Pulmonary artery endothelial cell (primary cell): ENCODE measurements around the gene CCDC146. TPM values are rescaled to one million over a fixed set of nuclear protein-coding genes. Genes with fewer than 3 reads are reported as not detected.
"Not testable (repeated sequence)": the region's sequence is repeated elsewhere in the genome, so short reads cannot be mapped to it uniquely, and the experiment has no call there.

Experiments used
- DNase-seq: peaks from one replicate; pipeline ENCODE4 v3.0.0-alpha.2; 2011; ENCODE audit warnings: low read depth, low spot score
- total RNA-seq: library from RNA; depleted of rRNA; stranded (reverse); fragments of >200 nt; gene quantifications from 2 replicates; pipeline ENCODE4 v1.2.3, GENCODE V29; 2014

CCDC146 gene, protein sequence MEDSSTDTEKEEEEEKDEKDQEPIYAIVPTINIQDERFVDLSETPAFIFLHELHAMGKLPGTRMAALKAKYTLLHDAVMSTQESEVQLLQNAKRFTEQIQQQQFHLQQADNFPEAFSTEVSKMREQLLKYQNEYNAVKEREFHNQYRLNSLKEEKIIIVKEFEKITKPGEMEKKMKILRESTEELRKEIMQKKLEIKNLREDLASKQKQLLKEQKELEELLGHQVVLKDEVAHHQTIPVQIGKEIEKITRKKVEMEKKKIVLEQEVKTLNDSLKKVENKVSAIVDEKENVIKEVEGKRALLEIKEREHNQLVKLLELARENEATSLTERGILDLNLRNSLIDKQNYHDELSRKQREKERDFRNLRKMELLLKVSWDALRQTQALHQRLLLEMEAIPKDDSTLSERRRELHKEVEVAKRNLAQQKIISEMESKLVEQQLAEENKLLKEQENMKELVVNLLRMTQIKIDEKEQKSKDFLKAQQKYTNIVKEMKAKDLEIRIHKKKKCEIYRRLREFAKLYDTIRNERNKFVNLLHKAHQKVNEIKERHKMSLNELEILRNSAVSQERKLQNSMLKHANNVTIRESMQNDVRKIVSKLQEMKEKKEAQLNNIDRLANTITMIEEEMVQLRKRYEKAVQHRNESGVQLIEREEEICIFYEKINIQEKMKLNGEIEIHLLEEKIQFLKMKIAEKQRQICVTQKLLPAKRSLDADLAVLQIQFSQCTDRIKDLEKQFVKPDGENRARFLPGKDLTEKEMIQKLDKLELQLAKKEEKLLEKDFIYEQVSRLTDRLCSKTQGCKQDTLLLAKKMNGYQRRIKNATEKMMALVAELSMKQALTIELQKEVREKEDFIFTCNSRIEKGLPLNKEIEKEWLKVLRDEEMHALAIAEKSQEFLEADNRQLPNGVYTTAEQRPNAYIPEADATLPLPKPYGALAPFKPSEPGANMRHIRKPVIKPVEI
- total RNA-seq, result 0.53 and 0.86 TPM in 2 replicates

DNA sequence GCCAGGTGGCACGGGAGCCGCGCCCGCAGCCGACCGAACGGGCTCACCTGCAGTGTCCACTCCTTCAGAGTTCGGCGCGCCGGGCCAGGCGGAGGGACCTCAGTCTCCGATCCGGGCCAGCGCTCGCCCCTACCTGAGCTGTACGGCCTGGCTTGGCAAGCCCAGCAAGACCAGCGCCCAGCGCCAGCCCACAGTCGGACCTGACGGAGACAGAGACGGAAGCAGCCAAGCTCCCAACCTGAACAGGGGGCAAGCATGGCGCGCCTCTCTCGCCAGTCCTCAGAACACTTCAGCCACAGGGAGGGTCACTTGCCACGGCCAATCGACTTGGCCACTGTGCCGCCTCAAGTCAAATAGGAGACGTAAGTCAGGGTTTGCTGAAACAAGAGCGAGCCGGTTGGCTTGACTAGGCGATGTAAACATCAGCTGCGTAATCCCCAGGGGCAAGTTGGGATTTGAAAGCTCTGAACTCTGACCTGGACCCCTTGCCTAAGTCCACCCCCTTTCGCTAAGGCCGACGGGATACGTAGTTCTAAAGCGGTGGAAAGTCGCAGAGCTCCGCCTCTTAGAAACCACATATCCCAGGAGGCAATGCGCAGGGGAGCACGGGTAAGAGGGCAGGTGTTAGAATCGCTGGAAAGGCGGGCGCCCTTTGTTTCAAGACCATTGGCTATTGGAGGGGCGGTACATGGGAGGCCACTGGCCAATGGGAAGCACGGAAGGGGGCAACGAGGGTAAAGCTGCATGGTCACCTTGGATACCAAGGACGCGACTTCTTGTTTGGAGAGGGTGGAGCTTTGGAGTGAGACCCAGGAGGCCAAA is at the start of gene CCDC146:
Gene CCDC146 (plus strand): TSS at position 756 of the 822 bp plus-strand sequence. CDS start 45,054 bp downstream, outside the sequence.
- peak; percentile 97 for DNase-seq

GRCh38 chr7:77074786-77075396 is 47.5 kb upstream of the CCDC146 start:
- not testable (repeated sequence) for DNase-seq

DNA sequence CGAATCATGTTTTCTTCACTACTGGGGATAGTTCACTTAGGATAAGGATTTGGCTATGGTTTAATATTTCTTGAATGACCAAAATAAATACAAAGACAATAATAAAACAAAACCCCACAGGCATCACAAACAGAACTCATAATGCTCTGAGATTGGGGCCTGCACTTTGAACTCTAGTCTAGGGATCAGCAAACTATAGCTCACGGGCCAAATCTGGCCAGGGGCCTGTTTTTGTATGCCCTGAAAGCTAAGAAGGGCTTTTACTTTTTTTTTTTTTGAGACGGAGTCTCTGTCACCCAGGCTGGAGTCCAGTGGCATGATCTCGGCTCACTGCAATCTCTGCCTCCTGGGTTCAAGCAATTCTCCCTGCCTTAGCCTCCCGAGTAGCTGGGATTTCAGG is 45.4 kb upstream of the CCDC146 start:
- not testable (repeated sequence) for DNase-seq

- DNase-seq, result not testable (repeated sequence)
Observed at GRCh38 chr7:77079112-77079511, 43.3 kb upstream of the CCDC146 start.

- not testable (repeated sequence) for DNase-seq
Observed at GRCh38 chr7:77079624-77080023, 42.8 kb upstream of the CCDC146 start.

DNA sequence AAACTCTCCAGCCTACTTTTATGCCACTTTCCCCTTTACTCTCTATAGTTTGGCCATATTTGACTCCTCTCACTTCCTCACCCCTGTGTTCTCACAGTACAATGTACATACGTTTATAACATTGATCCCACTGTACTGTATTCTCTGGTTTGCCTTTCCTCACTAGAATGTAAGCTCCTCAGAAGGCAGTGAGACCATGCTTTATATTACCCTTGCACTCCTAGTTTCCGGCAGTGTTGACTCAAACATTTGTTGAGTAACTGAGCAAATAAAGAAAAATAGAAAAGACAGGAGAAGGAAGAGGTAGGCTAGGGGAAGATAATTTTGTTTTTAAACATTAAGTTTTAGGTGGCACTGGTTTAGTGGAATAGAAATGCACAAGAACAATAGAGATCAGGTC is 42.2 kb upstream of the CCDC146 start:
- DNase-seq, result not testable (repeated sequence)

DNA sequence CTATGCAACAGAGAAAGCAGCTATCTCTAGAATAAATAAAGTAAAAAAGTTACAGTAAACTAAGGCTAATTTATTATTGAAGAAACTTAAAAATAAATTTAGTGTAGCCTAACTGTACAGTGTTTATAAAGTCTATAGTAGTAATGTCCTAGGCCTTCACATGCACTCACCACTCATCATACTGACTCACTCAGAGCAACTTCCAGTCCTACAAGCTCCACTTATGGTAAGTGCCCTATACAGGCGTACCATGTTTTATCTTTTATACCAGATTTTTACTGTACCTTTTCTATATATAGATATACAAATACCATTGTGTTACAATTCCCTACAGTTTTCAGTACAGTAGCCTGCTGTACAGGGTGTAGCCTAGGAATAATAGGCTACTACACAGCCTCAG is 40.2 kb upstream of the CCDC146 start:
- DNase-seq, result not testable (repeated sequence)

GRCh38 chr7:77092301-77092700 is 30.1 kb upstream of the CCDC146 start:
- DNase-seq, result not testable (repeated sequence)

- DNase-seq, result not testable (repeated sequence)
Observed at GRCh38 chr7:77100501-77100900, 21.9 kb upstream of the CCDC146 start.

DNA sequence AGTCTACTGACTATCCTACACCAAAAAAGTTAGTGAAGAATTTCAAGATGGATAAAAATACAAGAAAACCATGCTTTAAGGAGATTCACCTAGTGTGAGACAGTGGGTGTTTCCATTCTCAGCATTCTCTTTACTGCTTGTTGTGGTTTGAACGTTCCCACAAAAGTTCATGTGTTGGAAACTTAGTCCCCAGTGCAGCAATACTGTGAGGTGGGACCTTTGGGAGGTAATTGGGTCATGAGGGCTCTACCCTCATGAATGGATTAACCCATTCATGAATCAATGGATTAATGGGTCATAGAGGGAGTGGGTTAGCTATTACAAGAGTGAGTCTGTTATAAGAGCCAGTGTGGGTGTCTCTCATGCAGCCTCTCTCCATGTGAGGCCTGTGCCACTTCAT is 21.2 kb upstream of the CCDC146 start:
- not testable (repeated sequence) for DNase-seq

GRCh38 chr7:77102671-77103070 is 19.7 kb upstream of the CCDC146 start:
- not testable (repeated sequence) for DNase-seq

DNA sequence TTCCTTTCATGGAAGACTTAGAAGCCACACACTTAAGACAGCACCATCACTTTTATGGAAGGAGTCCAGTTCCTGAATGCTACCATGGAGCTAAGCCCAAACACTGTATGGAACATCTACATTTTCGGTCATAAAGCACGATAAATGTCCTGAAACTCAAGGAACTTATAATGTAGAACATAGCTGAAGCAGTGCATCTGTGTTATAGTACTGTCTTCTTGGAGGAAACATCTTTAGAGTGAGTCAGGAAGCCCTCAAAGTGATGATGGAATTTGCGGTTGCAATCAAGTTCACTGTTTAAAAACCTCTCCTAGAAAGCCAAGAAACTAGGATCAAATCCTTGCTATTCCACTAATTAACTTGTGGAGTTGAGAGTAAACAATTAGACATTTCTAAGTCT is 16.5 kb upstream of the CCDC146 start:
- DNase-seq, result not testable (repeated sequence)

DNA sequence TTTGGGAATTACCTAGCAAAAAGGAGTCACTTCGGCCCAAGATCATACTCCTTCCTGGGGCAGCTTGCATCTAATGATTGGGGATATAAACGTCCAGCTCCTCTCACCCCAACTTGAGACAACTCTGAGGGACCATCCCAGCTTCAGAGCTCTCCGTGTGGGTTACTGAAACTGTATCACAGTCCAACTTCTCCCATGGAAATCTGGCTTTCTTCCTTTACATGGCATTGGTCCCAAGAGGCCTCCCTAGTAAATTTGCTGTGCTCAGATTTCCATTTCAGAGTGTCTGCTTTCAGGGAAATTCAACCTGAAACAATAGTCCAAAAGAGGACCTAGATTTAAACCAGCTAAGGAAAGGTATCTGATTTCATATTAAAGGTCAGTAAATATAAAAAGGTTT is 14.8 kb upstream of the CCDC146 start:
- DNase-seq, result not testable (repeated sequence)

GRCh38 chr7:77108362-77108761 is 14.1 kb upstream of the CCDC146 start:
- DNase-seq, result not testable (repeated sequence)

DNA sequence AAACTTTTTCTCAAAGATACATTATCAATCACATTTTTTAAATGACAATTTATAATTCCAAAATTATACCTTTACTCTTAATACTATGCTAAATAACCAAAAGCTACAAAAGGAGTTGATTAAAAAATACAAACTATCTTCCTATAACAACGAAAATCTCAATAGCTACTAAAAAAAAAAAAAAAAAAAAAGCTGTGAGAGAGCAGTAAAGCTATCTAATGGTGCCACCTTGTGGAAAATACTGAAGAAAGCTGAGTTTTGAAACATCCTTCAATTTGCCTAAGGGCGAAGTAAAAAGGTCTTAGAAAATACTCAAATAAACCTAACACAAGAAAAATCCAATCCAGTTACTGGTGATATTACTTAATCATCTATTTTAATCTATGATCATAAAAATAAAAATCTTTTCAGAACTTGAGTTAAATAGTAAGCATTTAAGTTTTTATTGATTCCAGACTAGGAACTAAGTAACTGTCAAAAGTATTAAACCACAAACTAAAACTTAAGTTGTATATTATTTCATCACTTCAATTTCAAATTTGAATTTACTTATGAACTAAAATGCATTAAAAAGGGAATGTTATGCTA is 9.6 kb upstream of the CCDC146 start:
- not testable (repeated sequence) for DNase-seq

- not testable (repeated sequence) for DNase-seq
Observed at GRCh38 chr7:77125486-77125885, 3.1 kb downstream of the CCDC146 start.

GRCh38 chr7:77127009-77127408 is 4.6 kb downstream of the CCDC146 start:
- not testable (repeated sequence) for DNase-seq

DNA sequence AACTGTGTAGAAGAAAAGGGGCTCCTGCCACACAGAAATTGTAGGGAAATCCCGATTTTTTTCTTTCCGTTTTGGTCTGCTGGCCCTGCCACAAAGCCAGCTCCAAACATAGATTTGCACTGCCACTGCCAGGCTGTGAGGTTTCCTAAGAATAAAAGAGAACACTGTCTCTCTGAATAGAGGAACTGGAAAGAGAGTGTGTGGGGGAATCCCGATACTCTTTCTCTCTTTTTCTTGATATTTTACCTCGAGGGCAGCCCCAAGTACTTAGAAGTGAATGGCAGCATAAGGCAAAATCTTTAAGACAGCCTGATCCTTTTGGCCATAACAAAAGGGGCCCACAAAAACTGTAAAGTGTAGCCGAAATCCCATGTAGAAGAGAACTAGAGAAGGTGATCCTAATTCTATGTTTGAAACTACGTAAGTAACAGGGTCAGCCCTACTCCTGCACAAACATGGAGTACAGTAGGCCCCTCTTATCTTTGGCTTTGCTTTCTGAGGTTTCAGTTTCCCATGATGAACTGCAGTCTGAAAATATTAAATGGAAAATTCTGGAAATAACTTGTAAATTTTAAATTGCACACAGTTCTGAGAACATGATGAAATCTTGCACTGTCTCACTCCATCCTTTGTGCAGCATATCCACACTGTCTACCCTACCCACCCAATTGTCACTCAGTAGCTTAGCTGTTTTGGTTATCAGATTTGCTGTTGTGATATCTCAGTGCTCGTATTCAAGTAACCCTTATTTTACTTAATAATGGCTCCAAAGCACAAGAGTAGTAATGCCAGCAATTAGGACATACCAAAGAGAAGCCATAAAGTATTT is 6.4 kb downstream of the CCDC146 start:
- DNase-seq, result not testable (repeated sequence)

- not testable (repeated sequence) for DNase-seq
Observed at GRCh38 chr7:77131781-77132180, 9.4 kb downstream of the CCDC146 start.
